HG03103 (cell line): ENCODE measurements around the gene SEC31A.

Experiments used
- ATAC-seq: cut with Tn5 transposase; IDR thresholded peaks from one replicate; pipeline ENCODE4 v1.9.1; 2021; ENCODE audit warnings: low read depth; ENCODE audit not compliant: unreplicated experiment

The SEC31A gene

GRCh38 chr4:82770607-82771006 lies 120.3 kb downstream of the SEC31A start:
- no peak for ATAC-seq
